Stomach (tissue), 9 donors: ENCODE data around the gene TMEM123. TPM values are rescaled to one million over a fixed set of nuclear protein-coding genes. Genes with fewer than 3 reads are reported as not detected.
A peak's percentile ranks its signal among the peaks of the same experiment; 100 is the strongest.

Experiments
- DNase-seq, 2 donors: peaks; one replicate each; pipeline versions ENCODE4 v3.0.0 to v3.0.0-alpha.2; 2013 to 2019
- H3K27ac ChIP-seq, 5 donors: fragments of 200-600 bp in 4 of 5; sonication (generic) in 4 of 5; one replicate each; pipeline ENCODE4 v1.5.1; 2013 to 2019; ENCODE audit warnings: mild to moderate bottlenecking in 1 of 5, moderate library complexity in 1 of 5
- H3K27me3 ChIP-seq, 3 donors: fragments of 200-600 bp; sonication (generic); one replicate each; pipeline ENCODE4 v1.5.1; 2017 to 2019; ENCODE audit warnings: mixed run types in 1 of 3
- H3K36me3 ChIP-seq, 4 donors: fragments of 200-600 bp; sonication (generic); 1 replicate in 3 of 4; 2 replicates in 1 of 4; pipeline ENCODE4 v1.5.1; 2016 to 2019
- H3K4me1 ChIP-seq, 4 donors: fragments of 200-600 bp; sonication (generic); one replicate each; pipeline ENCODE4 v1.5.1; 2016 to 2019
- H3K4me3 ChIP-seq, 4 donors: fragments of 200-600 bp; sonication (generic) in 3 of 4; one replicate each; pipeline ENCODE4 v1.5.1; 2016 to 2019; ENCODE audit warnings: mild to moderate bottlenecking in 1 of 4
- H3K9me3 ChIP-seq, 4 donors: fragments of 200-600 bp; sonication (generic); one replicate each; pipeline ENCODE4 v1.5.1; 2016 to 2019
- CTCF ChIP-seq, 7 experiments: fragments of 450-650 bp in 4 of 7; fragments of 200-600 bp in 3 of 7; sonication (generic) in 3 of 7; IDR thresholded peaks; one replicate each; pipeline ENCODE4 v1.5.1; 2016 to 2019; ENCODE audit warnings: antibody characterized with exemption in 7 of 7, control low read depth in 2 of 7, mild to moderate bottlenecking in 1 of 7
- EP300 ChIP-seq: sonication (generic); formaldehyde crosslinking; IDR thresholded peaks from one replicate; pipeline ENCODE4 v1.6.1; 2017; ENCODE audit warnings: antibody characterized with exemption
- POLR2A ChIP-seq, 4 donors: fragments of 450-650 bp; IDR thresholded peaks; one replicate each; pipeline ENCODE4 v1.6.1; 2016; ENCODE audit warnings: antibody characterized with exemption in 4 of 4, control low read depth in 2 of 4, mild to moderate bottlenecking in 1 of 4, moderate library complexity in 1 of 4
- POLR2AphosphoS5 ChIP-seq, 3 donors: sonication (generic); formaldehyde crosslinking; IDR thresholded peaks; one replicate each; pipeline ENCODE4 v1.6.1; 2016; ENCODE audit warnings: antibody characterized with exemption in 3 of 3
- WGBS, 5 donors: extraction: QIAGEN DNeasy Blood & Tissue Kit in 3 of 5; methylation state at CpG; one replicate each; pipeline versions ENCODE4 v1.1.5 to v1.1.7; 2013 to 2018; 5-methylcytosine and 5-hydroxymethylcytosine counted together
- intact Hi-C: fragments of 100-400 bp; cut with DNase I; formaldehyde crosslinking; loops from one replicate; pipeline ENCODE4 v1.15.1; 2023; ENCODE audit warnings: low total_unique reads
- polyA plus RNA-seq, 3 donors: library from polyadenylated mRNA; stranded (reverse); fragments of 200-250 nt; gene quantifications; one replicate each; pipeline ENCODE4 v1.2.3, GENCODE V29; 2013
- total RNA-seq, 5 donors: library from RNA; depleted of rRNA; stranded (reverse); fragments of >200 nt; gene quantifications; one replicate each; pipeline versions ENCODE4 v1.1.0 to v1.2.3, GENCODE V29; 2014 to 2016
- donor health status: healthy with polysubstance abuse.
- donor health status: Bipolar disorder and iron deficiency.
- donor health status: healthy.

Gene TMEM123
- total and polyA plus RNA-seq, 8 donors, result 16.2 to 226 (median 51.6) TPM

GRCh38 chr11:102479733-102480132 is 27.2 kb upstream of the TMEM123 start:
- Histone ChIP-seq H3K27me3 (no peaks in the 10 kb centered on the region), H3K36me3 (no peaks in the 10 kb centered on the region), H3K4me3 (no peak overlapping the region), H3K4me1 (peaks cover 0 to 33% (median 19%) of the 10 kb centered on the region in 4 donors), H3K9me3 (no peaks in the 10 kb centered on the region), H3K27ac (peak overlapping the region in 1 of 5 donors; percentile 40)
- intact Hi-C loops, result no loop called here
- TF ChIP-seq POLR2AphosphoS5 (IDR thresholded peaks at IDR 0.05) (no peak), EP300 (no peak), POLR2A (IDR thresholded peaks at IDR 0.05) (no peak)
- no peak for DNase-seq
- WGBS, 5 donors, result 93 to 99% (median 96%) methylated on average over 2 of the region's 2 CpGs

GRCh38 chr11:102478673-102479299 is 26.2 kb upstream of the TMEM123 start:
- no peaks in the 10 kb centered on the region for H3K36me3 ChIP-seq
- H3K27me3 ChIP-seq, result no peaks in the 10 kb centered on the region
- H3K4me1 ChIP-seq, result peaks cover 0 to 35% (median 19%) of the 10 kb centered on the region in 4 donors
- peak in 1 of 2 donors; percentile 61 for DNase-seq
- no peaks in the 10 kb centered on the region for H3K9me3 ChIP-seq
- intact Hi-C loops, result no loop called here
- WGBS, 5 donors, result 35 to 85% (median 62%) methylated on average over 1 of the region's 1 CpG
- H3K27ac ChIP-seq, result peak overlapping the region in 2 of 5 donors; percentile 10 to 40
- TF ChIP-seq POLR2A (IDR thresholded peaks at IDR 0.05) (no peak), POLR2AphosphoS5 (IDR thresholded peaks at IDR 0.05) (no peak), EP300 (no peak), CTCF (IDR thresholded peaks at IDR 0.05) (no peak)
- no peak overlapping the region for H3K4me3 ChIP-seq

GRCh38 chr11:102476812-102477211 is 24.2 kb upstream of the TMEM123 start:
- Histone ChIP-seq H3K36me3 (no peaks in the 10 kb centered on the region), H3K27ac (peak overlapping the region; percentile 36 to 77 (median 70)), H3K27me3 (no peaks in the 10 kb centered on the region), H3K4me1 (peaks cover 0 to 36% (median 22%) of the 10 kb centered on the region in 4 donors), H3K4me3 (no peak overlapping the region), H3K9me3 (no peaks in the 10 kb centered on the region)
- TF ChIP-seq POLR2A (IDR thresholded peaks at IDR 0.05) (no peak), EP300 (no peak), CTCF (IDR thresholded peaks at IDR 0.05) (no peak), POLR2AphosphoS5 (IDR thresholded peaks at IDR 0.05) (peak in 2 of 3 donors; percentile 39 to 68)
- 5 to 19% (median 11%) methylated on average over 1 of the region's 1 CpG for WGBS, 5 donors
- intact Hi-C loops, result no loop called here
- peak; percentile 83 to 88 for DNase-seq

- no peaks in the 10 kb centered on the region for H3K9me3 ChIP-seq
- 59 to 75% (median 72%) methylated on average over 1 of the region's 1 CpG for WGBS, 5 donors
- H3K36me3 ChIP-seq, result no peaks in the 10 kb centered on the region
- TF ChIP-seq POLR2A (IDR thresholded peaks at IDR 0.05) (no peak), CTCF (IDR thresholded peaks at IDR 0.05) (no peak), POLR2AphosphoS5 (IDR thresholded peaks at IDR 0.05) (no peak), EP300 (no peak)
- no peak overlapping the region for H3K4me3 ChIP-seq
- H3K4me1 ChIP-seq, result peaks cover 0 to 30% (median 22%) of the 10 kb centered on the region in 4 donors
- H3K27me3 ChIP-seq, result no peaks in the 10 kb centered on the region
- H3K27ac ChIP-seq, result peak overlapping the region in 4 of 5 donors; percentile 36 to 77 (median 70)
- no peak for DNase-seq
- intact Hi-C loops, result no loop called here
Observed at GRCh38 chr11:102476069-102476468, 23.5 kb upstream of the TMEM123 start.

- H3K9me3 ChIP-seq, result no peaks in the 10 kb centered on the region
- no peak overlapping the region for H3K4me3 ChIP-seq
- no peak for TF ChIP-seq CTCF (IDR thresholded peaks at IDR 0.05)
- peak in 2 of 3 donors; percentile 72 to 81 for TF ChIP-seq POLR2AphosphoS5 (IDR thresholded peaks at IDR 0.05)
- no peak for TF ChIP-seq EP300
- H3K36me3 ChIP-seq, result no peaks in the 10 kb centered on the region
- no peaks in the 10 kb centered on the region for H3K27me3 ChIP-seq
- peaks cover under 1 to 33% (median 30%) of the 10 kb centered on the region in 4 donors for H3K4me1 ChIP-seq
- peak; percentile 72 to 91 for DNase-seq
- WGBS, 5 donors, result 39 to 58% (median 55%) methylated on average over 5 of the region's 5 CpGs
- H3K27ac ChIP-seq, result peak overlapping the region in 2 of 5 donors; percentile 15 to 23
- intact Hi-C loops, result no loop called here
Observed at GRCh38 chr11:102473543-102473942, 21.0 kb upstream of the TMEM123 start.
